ENCODE data around the gene LDLRAD4. TPM values are rescaled to one million over a fixed set of nuclear protein-coding genes. Genes with fewer than 3 reads are reported as not detected.
A peak's percentile ranks its signal among the peaks of the same experiment; 100 is the strongest.

Gene LDLRAD4
- total RNA-seq, 1 experiment from 2014 or later, result 3.6 TPM

DNA sequence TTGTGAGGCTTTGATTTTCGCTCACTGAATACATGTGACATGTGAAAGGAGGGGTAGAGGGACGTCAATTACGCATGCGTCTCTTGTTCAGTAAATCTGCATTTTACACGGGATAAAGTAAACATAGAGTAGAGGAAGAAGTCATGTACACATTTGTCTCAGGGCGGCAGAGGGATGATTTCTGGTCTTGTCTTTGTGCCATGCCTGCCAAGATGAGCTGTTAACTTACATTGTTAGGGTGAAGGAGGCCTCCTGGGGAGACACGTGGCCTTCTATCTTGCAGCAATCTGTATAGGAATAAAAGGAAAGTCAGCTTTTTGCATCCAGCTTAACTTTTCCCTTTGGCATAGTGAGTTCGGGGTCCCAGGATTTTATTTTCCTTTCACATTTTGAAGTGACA, 106.3 kb downstream of the LDLRAD4 start:
- intact Hi-C loops (cut with micrococcal nuclease; ENCODE audit: unreplicated experiment), result no loop called here
- ChIA-PET POLR2A (ENCODE audit: low non-redundant PET) (no interaction called here), CTCF (no interaction called here)
- no peak overlapping the region for H3K27ac ChIP-seq (ENCODE audit: low read depth, low read length, poor library complexity, severe bottlenecking)
- H3K27me3 ChIP-seq (replicated peaks; ENCODE audit: insufficient read depth, low read depth, low read length, poor library complexity), result no peaks in the 10 kb centered on the region
- H3K9me3 ChIP-seq (ENCODE audit: low read depth, low read length, poor library complexity, severe bottlenecking), result no peaks in the 10 kb centered on the region
- BruUV-seq (replicated peaks), result no TSS peak
- TF ChIP-seq, protein P1, sequence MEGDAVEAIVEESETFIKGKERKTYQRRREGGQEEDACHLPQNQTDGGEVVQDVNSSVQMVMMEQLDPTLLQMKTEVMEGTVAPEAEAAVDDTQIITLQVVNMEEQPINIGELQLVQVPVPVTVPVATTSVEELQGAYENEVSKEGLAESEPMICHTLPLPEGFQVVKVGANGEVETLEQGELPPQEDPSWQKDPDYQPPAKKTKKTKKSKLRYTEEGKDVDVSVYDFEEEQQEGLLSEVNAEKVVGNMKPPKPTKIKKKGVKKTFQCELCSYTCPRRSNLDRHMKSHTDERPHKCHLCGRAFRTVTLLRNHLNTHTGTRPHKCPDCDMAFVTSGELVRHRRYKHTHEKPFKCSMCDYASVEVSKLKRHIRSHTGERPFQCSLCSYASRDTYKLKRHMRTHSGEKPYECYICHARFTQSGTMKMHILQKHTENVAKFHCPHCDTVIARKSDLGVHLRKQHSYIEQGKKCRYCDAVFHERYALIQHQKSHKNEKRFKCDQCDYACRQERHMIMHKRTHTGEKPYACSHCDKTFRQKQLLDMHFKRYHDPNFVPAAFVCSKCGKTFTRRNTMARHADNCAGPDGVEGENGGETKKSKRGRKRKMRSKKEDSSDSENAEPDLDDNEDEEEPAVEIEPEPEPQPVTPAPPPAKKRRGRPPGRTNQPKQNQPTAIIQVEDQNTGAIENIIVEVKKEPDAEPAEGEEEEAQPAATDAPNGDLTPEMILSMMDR (conservative IDR thresholded peaks at IDR 0.05; ENCODE audit: low read depth, low read length), result no peak
- TF ChIP-seq EZH2 (IDR thresholded peaks at IDR 0.05; ENCODE audit: borderline replicate concordance, low read depth, low read length, poor library complexity, severe bottlenecking), result no peak
- H3K36me3 ChIP-seq (ENCODE audit: insufficient read depth, low read length, poor library complexity, severe bottlenecking), result no peaks in the 10 kb centered on the region
- H3K4me3 ChIP-seq (ENCODE audit: low read depth, low read length, poor library complexity, severe bottlenecking), result no peak overlapping the region
- no peaks in the 10 kb centered on the region for H3K4me1 ChIP-seq (ENCODE audit: insufficient read depth, low read length, poor library complexity, severe bottlenecking)
- DNase-seq (ENCODE audit: low spot score), result no peak

DNA sequence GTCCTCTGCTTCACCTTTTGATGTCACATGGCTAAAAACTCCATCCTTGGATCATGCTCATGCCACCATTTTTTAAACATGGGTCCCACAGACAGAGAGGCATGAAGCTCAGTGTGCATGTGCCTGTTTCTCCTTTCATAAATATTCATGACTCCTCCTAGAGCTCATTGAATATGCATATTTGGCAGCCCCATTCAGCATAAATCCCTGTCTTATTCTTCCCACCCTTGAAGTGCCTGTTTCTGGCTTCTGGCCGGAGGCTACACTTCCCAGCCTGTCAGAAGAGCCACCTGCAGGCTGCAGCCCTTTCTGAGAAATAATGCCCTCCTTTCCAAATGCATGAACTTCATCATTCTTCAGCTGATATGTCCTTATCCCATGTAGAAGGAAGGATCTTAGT, 109.7 kb downstream of the LDLRAD4 start:
- intact Hi-C loops (cut with micrococcal nuclease; ENCODE audit: unreplicated experiment), result no loop called here
- Histone ChIP-seq H3K4me1 (ENCODE audit: insufficient read depth, low read length, poor library complexity, severe bottlenecking) (no peaks in the 10 kb centered on the region), H3K27me3 (replicated peaks; ENCODE audit: insufficient read depth, low read depth, low read length, poor library complexity) (no peaks in the 10 kb centered on the region), H3K9me3 (ENCODE audit: low read depth, low read length, poor library complexity, severe bottlenecking) (no peaks in the 10 kb centered on the region), H3K36me3 (ENCODE audit: insufficient read depth, low read length, poor library complexity, severe bottlenecking) (no peaks in the 10 kb centered on the region), H3K4me3 (ENCODE audit: low read depth, low read length, poor library complexity, severe bottlenecking) (no peak overlapping the region), H3K27ac (ENCODE audit: low read depth, low read length, poor library complexity, severe bottlenecking) (no peak overlapping the region)
- BruUV-seq (replicated peaks), result no TSS peak
- no peak for TF ChIP-seq EZH2 (IDR thresholded peaks at IDR 0.05; ENCODE audit: borderline replicate concordance, low read depth, low read length, poor library complexity, severe bottlenecking)
- TF ChIP-seq, protein P1 (conservative IDR thresholded peaks at IDR 0.05; ENCODE audit: low read depth, low read length), result no peak
- CTCF ChIA-PET, result no interaction called here
- peak; percentile 6 for DNase-seq (ENCODE audit: low spot score)
- POLR2A ChIA-PET (ENCODE audit: low non-redundant PET), result no interaction called here

DNA sequence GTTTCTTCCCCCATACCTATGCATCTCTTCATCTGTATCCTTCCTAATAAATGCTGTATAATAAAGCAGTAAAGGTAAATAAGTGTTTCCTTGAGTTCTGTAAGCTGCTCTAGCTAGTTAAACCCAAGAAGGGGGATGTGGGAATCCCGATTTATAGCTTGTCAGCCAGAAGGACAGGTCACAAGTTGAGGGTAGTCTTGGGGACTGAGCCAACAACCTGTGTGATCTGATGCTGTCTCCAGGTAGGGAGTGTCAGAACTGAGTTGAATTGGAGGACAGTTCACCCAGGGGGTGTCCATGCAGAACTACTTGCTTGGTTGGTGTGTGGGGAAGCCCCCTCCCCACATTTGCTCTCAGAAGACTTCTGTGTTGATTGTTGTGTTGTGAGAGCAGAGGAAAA, 112.4 kb downstream of the LDLRAD4 start:
- no peaks in the 10 kb centered on the region for H3K36me3 ChIP-seq (ENCODE audit: insufficient read depth, low read length, poor library complexity, severe bottlenecking)
- CTCF ChIA-PET, result interaction anchor here (0.6 kb wide), 1 partner anchor 268 kb away, joined by 3 read pairs; no protein-coding TSS in a partner anchor
- H3K27ac ChIP-seq (ENCODE audit: low read depth, low read length, poor library complexity, severe bottlenecking), result no peak overlapping the region
- DNase-seq (ENCODE audit: low spot score), result no peak
- TF ChIP-seq, protein P1 (conservative IDR thresholded peaks at IDR 0.05; ENCODE audit: low read depth, low read length), result no peak
- TF ChIP-seq EZH2 (IDR thresholded peaks at IDR 0.05; ENCODE audit: borderline replicate concordance, low read depth, low read length, poor library complexity, severe bottlenecking), result no peak
- POLR2A ChIA-PET (ENCODE audit: low non-redundant PET), result no interaction called here
- H3K27me3 ChIP-seq (replicated peaks; ENCODE audit: insufficient read depth, low read depth, low read length, poor library complexity), result no peaks in the 10 kb centered on the region
- H3K4me3 ChIP-seq (ENCODE audit: low read depth, low read length, poor library complexity, severe bottlenecking), result no peak overlapping the region
- no peaks in the 10 kb centered on the region for H3K9me3 ChIP-seq (ENCODE audit: low read depth, low read length, poor library complexity, severe bottlenecking)
- no peaks in the 10 kb centered on the region for H3K4me1 ChIP-seq (ENCODE audit: insufficient read depth, low read length, poor library complexity, severe bottlenecking)
- intact Hi-C loops (cut with micrococcal nuclease; ENCODE audit: unreplicated experiment), result no loop called here
- no TSS peak for BruUV-seq (replicated peaks)

Data from A673 (cell line).